HPDE6-E6E7 (cell line): ENCODE measurements around the gene FAF1.
"Not testable (repeated sequence)": the region's sequence is repeated elsewhere in the genome, so short reads cannot be mapped to it uniquely, and the experiment has no call there.

Experiments used
- DNase-seq: peaks from one replicate; pipeline ENCODE4 v3.0.0; 2011; ENCODE audit warnings: missing footprints; ENCODE audit errors: extremely low spot score

FAF1 gene

DNA sequence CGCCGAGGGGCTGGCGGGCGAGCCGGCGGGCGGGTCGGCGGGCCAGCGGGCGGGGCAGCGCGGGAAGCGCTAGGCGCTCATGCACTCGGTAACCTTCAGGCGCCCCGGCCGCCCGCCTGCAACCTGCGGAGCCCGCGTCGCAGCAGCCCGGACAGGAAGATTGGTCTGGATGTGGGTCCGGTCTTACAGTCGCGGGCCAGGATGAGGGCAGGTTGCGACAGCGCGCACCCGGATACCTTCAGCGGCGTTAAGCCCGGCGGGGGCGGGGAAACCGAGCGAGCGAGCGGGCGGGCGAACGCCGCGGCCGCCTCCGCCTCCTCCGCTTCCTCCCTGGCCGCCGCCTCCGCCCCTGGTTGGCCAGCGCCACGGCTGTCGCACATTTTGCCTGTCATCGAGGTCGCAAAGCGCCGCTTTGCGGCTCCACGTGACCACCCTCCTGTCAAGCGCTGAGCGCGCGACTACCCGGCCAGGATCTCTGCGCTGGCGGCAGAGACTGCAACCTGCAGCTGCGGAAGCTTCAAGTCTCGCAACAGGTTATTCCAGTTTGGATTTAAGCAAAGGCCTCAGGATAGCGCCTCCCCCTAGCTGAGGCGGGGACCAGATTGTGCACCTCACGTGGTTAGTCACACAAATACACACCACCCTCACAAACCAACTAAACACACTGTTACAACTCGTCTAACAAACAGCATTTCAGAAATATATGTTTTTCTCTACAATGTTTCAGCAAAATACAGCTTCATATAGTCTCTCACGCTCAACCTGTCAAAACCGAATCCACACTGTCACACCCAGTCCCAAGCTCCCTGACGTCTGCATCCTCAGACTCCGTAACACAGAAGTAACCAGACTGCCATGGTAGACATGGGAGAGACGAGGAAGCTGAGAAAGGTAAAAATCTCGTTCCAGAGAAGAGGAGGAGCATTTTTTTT is at the start of gene FAF1:
FAF1 (minus strand) TSS at position 355 of the 932 bp plus-strand sequence. CDS start 456 bp downstream, outside the sequence.
- peak; percentile 93 for DNase-seq

DNA sequence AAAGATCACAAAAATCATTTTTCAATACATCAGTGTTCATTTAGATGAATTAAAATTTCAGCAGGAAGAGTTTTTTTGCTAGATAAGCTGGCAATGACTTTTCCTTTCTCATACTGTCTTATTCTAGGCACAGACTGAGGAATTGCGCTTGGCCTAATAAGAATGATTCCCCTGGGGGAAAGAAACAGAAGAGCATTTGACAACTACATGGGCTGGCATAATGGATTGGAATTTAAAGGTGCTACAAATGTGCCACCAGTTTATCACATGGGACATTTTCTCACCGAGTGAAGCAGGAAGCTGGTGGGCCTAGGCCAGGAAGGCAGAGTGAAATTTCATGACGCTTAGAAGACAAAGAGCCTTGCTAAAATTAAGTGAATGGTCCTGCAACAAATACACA is 49.3 kb upstream of the FAF1 start:
- no peak for DNase-seq

DNA sequence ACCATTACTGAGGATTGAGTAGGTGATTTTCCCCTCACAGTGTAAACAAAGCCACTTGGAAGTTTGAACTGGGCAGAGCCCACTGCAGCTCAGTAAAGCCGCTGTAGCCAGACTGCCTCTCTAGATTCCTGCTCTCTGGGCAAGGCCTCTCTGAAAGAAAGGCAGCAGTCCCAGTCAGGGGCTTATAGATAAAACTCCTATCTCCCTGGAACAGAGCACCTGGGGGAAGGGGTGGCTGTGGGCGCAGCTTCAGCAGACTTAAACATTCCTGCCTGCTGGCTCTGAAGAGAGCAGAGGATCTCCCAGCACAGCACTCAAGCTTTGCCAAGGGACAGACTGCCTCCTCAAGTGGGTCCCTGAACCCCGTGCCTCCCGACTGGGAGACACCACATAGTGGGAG is 45.5 kb upstream of the FAF1 start:
- not testable (repeated sequence) for DNase-seq

DNA sequence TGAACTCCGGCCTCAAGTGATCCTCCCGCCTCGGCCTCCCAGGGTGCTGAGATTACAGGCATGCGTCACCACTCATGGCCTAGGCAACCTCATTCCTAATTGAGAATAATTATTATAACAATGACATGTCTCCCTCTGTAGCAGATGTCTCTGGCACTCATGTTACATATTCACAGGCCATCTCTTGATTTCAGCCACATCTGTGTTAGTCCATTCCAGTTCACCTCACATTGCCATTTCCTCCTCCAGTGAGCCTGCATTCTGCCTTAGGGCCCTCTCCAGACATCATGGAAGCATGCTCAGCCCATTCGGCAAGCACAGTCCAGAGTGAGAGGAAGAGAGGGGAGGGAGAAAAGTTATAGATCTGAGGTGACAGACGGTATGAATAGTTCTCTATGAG is 42.4 kb upstream of the FAF1 start:
- DNase-seq, result no peak

DNA sequence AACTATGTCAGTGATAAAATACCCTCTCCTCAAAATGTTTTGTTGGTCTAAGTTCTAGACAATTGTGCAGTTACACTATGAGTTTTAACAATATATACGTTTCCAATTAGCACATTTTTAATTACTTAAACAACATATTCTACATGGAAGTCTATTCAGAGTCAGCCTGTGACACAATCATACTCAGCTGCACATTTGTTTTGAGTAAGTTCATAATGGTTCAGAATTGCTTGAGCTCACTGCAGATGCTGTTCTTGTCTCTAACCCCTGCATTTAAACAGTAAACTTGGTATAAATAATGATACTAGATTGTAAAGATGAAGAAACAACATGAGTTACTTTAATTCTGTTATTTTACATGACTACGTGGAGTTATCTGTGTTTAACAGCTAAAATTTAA is 40.6 kb upstream of the FAF1 start:
- DNase-seq, result no peak

DNA sequence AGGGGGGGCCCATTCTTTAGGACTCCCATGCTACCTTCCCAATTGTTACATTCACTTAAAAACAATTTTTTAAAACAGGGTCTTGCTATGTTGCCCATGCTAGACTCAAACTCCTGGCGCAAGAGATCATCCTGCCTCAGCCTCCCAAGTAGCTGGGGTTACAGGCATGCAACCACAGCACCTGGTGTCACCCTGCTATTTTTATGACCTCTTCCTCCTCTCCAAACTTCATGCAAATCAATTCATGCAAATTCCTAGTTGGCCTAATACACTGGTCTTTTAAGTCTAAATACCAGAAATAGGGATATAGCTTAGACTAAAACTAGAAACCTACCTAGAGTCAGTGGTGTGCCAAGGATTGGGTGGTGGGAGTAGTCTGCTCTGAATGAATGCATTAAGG is 40.1 kb upstream of the FAF1 start:
- no peak for DNase-seq

DNA sequence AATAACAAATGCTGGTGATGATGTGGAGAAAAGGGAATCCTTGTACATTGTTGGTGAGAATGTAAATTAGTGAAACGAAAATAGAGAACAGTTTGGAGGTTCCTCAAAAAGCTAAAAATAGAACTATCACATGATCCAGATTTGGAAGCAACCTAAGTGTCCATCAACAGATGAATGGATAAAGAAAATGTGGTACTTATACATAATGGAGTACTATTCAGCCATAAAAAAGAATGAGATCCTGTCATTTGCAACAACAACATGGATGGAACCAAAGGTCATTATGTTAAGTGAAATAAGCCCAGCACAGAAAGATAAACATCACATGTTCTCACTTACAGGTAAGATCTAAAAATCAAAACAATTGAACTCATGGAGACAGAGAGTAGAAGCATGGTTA is 39.3 kb upstream of the FAF1 start:
- not testable (repeated sequence) for DNase-seq

DNA sequence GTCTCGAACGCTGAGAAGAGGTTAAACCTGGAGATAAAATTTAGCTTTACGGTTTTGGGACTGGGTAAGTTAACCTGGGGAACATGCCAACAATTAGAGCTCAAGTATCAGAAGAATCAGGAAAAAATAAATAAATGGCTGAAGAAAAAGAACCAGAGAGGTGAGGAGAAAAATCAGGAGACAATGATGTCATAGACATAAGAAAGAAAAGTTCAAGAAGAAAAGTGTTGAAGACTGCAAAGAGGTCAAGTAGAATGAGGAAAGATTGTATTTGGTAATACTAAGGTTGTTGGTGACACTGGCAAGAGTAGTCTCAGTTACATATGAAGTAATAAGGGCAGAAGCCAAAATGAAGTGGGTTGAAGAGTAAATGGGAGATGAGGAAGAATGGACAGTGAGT is 36.0 kb upstream of the FAF1 start:
- no peak for DNase-seq

DNA sequence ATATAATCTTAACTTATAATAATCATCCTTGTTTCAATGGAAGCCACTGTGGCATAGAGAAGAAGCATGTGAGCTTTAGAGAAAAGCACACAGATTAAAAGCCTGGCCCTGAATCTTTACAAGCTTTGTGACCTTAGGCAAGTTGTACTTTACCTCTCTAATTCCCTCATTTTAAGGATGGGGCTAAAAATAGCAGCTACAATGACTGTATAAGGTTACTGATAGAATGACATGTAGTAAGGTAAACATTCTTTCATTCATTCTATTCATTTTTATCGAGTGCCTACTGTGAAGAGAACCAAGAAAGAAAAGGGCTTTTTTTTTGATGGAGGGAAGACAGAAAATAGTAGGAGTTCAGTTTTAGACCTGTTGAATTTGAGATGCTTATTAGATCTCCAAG is 35.6 kb upstream of the FAF1 start:
- no peak for DNase-seq

DNA sequence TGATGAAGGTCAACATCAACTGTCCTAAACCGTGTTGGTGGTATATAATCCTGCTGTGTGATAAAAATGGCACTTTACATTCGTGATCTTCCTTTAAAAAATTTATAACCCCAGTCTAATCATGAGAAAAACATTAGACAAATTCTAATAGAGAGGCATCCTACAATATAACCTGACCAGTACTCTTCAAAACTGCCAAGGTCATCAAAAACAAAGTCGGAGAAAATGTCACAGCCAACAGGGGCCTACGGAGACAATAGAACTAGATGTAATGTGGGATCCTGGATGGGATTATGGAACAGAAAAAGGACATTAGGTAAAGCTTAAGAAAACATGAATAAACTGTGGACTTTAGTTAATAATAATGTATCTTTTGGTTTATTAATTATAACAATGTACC is 34.9 kb upstream of the FAF1 start:
- DNase-seq, result no peak

DNA sequence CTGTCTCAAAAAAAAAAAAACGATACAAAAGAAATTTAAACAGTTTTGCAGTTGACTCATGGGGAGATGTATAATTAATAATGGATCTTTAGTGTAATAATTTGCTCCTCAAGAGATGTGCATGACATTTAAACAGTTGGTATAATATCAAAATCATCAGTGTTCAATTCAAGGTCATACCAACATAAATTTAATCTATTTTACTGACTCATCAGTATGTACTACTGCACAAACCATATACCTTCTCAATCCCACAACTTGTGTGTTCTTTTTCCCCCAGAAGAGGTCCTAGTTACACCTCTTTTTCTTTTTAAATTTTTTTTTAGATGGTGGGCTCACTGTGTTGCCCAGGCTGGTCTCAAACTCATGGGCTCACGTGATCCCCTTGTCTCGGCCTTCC is 33.6 kb upstream of the FAF1 start:
- DNase-seq, result no peak

DNA sequence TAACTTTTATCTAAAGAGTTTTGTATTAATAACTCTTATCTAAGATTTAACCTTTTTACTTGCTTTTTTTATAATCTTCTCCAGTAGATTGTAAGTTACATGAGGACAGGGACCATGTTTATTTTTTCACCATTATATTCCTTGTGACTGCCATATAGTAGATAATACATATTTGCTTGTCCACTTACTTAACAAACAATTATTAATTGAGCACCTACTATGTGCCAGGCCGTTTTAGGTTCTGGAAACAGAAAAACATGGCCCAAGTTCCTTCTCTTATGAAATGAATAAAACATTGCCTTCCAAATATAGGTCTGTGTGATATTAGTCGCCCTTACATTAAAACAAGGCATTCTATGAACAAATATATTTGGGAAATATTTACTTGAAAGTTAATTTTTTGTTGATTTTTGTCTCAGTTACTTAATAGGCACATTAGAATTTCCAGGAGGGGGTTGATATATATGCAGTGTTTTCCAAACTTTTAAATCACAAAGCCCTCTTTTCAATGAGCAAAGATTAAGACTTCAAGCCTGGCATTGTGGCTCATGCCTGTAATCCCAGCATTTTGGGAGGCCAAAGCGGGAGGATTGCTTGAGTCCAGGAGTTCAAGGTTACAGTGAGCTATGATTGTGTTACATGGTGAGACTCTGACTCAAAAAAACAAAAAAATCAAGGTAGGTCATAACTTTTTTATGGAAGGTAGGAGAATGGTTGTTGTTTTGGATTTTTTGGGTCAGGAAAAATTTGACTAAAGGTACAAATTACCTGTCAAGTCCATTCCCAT is 32.7 kb upstream of the FAF1 start:
- DNase-seq, result no peak

DNA sequence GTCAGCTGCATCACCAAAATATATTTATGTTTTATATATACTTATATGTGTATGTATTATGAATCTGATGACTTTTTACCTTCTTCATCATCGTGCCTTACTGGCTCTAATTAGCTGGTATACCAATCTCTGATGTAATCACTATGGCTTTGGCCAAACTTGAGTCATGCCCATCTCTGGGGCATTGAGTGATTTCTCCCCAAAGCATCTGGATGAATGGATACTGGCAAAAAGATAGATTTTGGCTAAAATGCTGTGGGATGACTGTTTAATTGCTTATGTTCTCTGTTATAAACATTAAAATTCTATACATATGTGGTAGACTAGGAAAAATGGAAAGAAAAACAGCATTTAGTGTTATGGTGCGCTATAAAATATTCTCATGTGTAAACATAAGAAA is 29.6 kb upstream of the FAF1 start:
- DNase-seq, result no peak

DNA sequence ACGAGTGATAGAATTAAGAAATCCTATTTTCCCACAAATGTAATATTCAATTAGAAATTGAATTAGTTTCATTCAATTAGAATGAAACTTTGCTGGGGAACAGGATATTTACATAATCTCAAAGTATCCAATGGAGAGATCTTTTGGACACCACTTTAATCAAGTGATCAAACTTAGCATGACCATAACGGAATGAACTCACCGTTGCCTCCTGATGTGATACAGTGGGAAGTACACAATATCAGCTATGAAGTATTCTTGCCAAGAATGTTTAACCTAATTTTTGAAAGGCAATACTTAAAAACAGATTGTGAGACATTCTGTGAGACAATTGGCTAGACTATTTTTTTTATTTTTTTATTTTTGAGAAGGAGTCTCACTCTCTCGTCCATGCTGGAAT is 26.6 kb upstream of the FAF1 start:
- DNase-seq, result no peak

DNA sequence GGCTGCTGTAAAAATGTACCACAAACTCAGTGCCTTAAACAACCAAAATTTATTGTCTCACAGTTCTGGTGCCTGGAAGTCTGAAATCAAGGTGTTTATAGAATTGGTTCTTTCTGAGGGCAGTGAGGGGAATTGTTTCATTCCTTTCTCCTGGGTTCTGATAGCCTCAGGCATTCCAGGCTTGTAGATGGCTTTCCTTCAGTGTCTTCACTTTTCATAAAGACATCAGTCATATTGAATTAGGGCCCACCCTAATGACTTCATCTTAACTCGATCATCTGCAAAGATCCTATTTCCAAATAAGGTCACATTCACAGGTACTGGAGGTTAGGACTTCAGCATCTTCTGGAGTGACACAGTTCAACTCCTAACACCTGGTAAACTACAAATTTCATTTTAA is 25.0 kb upstream of the FAF1 start:
- DNase-seq, result no peak

DNA sequence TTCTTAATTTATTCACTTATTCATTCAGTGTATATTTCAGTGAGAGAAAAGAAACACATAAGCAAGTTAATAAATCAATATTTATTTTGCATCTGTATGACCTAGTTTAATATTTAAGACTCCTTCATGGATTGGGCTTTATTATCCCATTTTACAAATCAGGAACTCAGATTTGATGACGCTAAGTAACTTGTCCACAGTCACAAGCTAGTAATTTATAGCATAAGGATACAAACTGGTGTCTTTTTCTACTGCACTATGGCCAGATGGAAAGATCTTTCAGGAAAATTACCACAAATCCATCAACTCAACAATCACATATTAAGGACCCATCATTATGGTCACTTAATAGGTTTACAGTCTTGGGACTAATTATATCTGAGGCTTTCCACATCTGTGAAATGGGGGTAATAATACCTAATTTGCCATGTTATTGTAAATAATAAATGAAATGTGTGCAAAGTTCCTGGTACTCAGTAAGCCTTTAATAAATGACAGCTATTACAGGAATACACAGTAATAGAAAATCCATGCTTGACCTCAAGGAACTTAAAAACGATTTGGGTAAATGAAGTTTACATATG is 23.2 kb upstream of the FAF1 start:
- no peak for DNase-seq

DNA sequence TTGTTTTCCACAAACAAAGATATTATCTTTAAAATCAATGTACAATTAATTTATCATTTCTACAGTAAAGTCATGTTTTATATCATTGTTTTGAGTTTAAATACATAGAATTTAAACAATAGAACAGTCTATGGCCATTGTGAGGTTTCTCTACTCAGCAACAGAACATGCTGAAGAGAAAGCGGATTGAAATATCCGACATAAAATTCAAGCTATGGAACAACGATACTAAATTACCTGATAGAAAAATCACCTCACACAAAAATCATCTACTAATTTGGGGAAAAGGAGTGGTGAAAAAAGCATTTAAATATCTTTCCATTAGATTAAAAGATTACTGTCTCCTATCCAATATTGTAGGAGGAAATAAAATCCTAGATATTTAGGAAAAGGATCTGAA is 22.5 kb upstream of the FAF1 start:
- DNase-seq, result no peak

DNA sequence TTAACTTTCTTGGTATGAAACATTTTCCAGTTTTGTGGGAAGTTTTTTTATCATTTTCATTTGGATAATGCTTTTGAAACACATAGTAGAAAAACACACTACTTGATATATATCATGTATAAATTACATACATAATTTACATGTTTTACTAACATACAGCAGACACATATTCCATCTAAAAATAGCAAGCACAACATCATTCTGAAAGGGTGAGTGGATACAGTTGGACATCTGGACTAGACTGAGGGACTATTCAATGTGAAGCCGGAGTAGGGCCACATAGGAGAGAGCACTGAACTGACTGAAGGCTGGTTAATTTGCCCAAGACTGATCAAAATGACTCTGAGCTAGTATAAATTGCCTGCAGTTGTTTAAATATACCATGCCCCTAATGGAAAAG is 21.7 kb upstream of the FAF1 start:
- no peak for DNase-seq

DNA sequence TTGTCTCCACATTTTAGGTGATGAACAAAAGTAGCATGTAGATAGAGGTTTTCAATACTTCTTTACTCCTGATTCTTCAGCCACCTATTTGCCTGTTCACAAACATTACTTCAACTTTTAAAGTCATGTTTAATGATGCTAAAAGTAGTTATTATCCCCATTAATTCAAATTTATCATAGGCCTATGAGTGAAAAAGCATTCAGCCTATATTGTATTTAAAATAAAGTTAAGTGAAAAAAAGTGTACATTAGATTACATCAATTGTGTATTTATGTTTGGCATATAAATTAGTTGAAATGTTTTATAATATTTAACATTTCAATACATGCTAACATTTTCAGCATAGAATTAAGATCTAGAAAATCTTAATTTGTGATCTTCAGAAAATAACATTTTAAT is 20.4 kb upstream of the FAF1 start:
- no peak for DNase-seq

DNA sequence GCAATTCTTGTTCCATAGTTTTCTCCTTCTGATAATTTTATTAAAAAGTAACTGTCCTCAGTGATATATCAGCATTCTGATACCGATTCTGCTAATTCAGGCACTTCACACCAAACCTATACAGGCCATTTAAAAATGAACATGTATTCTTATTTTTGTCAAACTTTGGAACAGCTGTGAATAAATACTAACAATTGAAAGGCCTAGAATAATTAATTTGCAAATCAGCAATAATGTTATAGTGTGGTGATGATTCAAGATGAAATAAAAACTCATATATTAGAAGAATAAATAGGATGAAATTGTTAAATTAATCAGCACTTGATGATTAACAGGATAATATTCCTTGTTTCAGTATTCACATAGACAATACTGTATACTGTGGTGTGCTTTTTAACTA is 19.9 kb upstream of the FAF1 start:
- DNase-seq, result no peak

DNA sequence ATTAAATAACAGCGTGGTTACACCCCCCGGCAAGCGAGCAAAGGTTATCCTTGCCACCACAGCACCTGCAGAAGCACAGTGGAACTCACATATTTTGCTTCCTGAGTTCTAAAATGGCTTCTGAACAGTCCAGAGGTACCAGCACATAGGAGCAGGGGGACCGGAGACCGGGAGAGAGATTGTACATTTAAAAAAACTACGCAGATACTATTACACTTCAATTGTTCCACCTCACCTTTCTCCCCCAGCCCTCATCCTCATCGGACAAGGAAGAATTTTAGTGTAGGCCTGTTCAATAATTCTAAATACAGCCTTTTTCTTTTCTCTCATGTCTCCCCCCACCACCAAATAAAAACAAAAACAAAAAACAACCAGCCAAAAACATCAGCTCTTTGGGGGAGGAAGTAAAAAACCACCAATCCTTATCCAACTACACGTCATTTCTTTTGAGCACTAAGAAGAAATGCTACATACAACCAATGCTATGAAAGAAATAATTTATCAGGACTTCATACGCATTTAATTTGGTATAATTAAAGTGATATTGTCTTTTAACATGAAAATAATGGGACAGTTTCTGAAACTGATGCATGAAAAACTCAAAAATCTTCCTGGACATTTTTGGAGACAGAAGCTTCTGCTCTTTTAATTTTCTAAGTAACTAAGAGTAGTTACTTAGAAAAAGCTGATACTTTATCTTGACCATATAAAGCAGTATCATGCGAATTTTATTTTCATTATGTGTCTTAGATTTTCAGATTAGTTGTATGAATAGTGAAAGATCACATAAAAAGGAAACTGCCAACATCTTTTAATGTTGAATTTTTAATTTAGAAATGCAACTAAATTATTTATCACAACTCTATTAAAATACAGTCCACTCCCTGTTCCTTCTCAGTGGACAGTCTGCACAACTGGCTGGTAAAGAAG is 19.1 kb upstream of the FAF1 start:
- no peak for DNase-seq
